ENCODE results near the gene RXRA. TPM values are rescaled to one million over a fixed set of nuclear protein-coding genes. Genes with fewer than 3 reads are reported as not detected.

RXRA gene
- total RNA-seq, 1 experiment from 2014 or later = 23.2 TPM

DNA sequence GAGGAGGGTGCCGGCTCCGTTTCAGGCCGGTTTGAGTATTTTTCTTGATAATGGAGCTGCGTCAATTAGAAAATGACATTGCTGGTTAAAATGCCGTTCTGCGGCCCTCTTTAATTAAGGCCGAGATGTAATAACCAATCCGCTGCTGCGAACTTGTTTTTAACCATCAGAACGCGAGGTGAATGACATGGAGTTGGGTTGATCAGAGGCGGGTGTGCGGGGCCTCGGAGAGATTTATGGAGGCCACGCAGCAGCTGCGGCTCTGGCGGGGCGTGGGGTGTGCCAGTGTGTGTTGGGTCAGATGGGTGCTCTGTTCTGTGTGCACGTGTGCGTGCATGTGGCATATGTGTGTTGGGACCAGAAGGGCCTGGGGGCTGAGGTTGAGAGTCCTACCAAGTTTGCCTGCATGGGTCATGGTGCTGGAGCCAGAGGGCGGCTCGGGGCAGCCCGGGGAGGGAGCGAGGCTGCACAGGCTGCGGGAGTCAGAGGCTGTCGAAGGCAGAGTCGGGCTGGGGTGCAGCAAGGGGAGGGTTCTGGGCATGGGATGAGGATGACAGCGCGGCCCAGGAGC lies 25.4 kb downstream of the RXRA start:
- Histone ChIP-seq H3K4me3 (ENCODE audit: insufficient read depth, low read depth, low read length) (no peak overlapping the region), H3K27me3 (ENCODE audit: control insufficient read depth, insufficient read depth, low read length) (no peaks in the 10 kb centered on the region), H3K36me3 (replicated peaks; ENCODE audit: control insufficient read depth, insufficient read depth, low read length) (no peaks in the 10 kb centered on the region)
- peak; percentile 68 for DNase-seq

DNA sequence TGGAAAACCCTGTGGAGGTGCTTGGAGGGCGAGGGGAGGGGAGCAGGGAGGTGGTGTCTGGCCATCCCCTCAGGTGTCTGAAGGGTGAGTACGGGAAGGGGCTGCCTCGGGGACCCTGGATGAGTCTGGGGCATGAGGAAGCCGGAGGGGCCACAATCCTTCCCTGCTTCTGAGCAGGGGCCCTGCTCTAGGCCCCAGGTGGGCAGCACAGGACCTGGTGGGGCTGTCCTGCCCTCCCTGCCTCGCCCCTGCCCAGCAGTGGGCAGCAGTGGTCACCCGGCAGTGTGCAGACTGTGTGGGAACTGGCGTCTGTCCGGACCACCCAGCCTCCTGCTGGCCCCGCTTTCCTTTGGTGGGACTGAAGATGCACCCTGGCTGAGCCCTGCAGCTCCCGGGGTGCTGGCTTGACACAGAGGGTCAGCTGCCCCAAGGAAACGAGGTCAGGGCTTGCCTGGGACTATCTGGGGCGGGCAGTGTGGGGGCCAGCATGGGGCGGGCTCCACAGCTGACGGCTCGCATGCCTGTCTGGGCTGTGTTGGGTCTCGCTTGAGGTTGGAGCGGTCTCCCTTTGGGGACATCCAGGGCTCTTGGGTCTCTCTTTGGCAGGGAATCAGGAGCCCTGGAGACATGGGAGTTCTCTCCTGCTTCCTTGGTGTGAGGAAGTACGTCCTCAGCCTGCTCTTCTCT lies 26.1 kb downstream of the RXRA start:
- Histone ChIP-seq H3K36me3 (replicated peaks; ENCODE audit: control insufficient read depth, insufficient read depth, low read length) (no peaks in the 10 kb centered on the region), H3K27me3 (ENCODE audit: control insufficient read depth, insufficient read depth, low read length) (no peaks in the 10 kb centered on the region), H3K4me3 (ENCODE audit: insufficient read depth, low read depth, low read length) (no peak overlapping the region)
- DNase-seq = peak; percentile 63

DNA sequence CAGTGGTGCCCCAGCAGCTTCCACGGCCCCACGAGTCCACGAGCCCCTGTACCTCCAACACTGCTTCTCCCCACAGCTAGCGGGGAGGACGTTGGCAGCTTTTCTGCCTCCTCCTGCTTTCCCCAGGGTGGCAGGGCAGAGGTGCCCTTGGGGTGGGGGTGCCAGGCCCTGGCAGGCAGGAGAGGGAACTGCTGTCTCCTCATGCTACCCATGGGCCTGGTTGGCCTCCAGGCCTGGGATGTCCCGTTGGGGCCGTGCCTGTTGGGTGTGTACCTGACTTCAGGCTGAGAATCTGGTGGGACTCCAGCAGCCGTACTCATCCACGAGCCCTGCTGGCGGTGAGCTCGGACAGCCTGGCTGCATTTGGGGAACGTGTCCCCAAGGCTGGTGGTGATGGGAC lies 27.3 kb downstream of the RXRA start:
- no peak for DNase-seq
- no peaks in the 10 kb centered on the region for H3K27me3 ChIP-seq (ENCODE audit: control insufficient read depth, insufficient read depth, low read length)
- no peak overlapping the region for H3K4me3 ChIP-seq (ENCODE audit: insufficient read depth, low read depth, low read length)
- no peaks in the 10 kb centered on the region for H3K36me3 ChIP-seq (replicated peaks; ENCODE audit: control insufficient read depth, insufficient read depth, low read length)

DNA sequence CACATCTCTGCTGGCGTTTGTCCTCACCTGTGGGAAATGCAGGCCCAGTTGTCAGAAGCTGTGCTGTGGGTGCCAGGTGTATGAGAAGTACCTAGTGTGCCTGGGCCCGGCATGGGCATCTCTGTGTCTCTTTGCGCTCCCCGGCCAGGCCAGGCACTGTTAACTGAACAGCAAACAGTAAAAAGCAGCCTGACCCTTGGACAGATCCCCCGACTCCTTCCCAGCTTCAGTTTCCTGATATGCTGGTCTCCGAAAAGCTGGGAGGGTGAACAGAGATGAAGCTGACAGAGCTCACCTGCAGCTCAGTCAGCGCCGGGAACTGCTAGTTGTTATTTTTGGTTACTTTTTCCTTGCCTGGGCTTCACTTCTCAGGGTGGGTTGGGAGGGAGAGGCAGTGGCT lies 28.9 kb downstream of the RXRA start:
- no peak for DNase-seq
- Histone ChIP-seq H3K36me3 (replicated peaks; ENCODE audit: control insufficient read depth, insufficient read depth, low read length) (no peaks in the 10 kb centered on the region), H3K27me3 (ENCODE audit: control insufficient read depth, insufficient read depth, low read length) (no peaks in the 10 kb centered on the region), H3K4me3 (ENCODE audit: insufficient read depth, low read depth, low read length) (no peak overlapping the region)

DNA sequence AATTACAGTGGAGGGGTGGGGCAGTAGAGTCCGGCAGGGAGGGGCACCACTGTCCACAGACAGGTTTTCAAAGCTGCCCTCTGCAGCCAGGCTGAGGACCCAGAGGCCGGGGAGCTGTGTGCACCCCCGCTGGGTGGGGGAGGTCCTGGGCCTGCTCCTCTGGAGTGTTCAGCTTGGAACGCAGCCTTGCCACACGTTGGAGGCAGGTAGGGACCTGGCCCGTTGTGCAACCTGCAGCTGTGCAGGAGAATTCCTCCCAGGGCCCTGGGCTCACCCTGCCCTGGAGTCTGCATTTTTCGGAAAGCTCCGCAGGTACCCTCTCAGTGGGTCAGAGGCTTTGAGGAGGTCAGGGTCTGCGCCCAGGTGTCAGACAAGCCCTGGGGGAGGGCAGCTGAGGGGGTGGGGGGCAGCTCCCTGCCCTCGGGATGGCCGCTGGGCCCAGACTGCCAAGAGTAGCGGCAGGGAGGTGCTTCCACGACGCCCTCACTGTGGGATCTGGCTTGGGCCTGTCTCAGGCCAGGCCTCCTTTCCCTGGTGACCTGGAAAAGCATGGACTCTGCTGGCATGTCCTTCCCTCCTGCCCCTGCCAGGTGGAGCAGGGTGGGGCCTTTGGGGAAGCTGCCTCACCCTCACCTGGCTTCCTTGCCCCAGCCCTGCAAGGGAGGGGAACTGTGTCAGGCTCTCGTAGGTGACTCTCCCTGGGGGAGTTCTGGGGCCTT lies 29.5 kb downstream of the RXRA start:
- Histone ChIP-seq H3K4me3 (ENCODE audit: insufficient read depth, low read depth, low read length) (no peak overlapping the region), H3K27me3 (ENCODE audit: control insufficient read depth, insufficient read depth, low read length) (no peaks in the 10 kb centered on the region), H3K36me3 (replicated peaks; ENCODE audit: control insufficient read depth, insufficient read depth, low read length) (no peaks in the 10 kb centered on the region)
- DNase-seq = peak; percentile 88

DNA sequence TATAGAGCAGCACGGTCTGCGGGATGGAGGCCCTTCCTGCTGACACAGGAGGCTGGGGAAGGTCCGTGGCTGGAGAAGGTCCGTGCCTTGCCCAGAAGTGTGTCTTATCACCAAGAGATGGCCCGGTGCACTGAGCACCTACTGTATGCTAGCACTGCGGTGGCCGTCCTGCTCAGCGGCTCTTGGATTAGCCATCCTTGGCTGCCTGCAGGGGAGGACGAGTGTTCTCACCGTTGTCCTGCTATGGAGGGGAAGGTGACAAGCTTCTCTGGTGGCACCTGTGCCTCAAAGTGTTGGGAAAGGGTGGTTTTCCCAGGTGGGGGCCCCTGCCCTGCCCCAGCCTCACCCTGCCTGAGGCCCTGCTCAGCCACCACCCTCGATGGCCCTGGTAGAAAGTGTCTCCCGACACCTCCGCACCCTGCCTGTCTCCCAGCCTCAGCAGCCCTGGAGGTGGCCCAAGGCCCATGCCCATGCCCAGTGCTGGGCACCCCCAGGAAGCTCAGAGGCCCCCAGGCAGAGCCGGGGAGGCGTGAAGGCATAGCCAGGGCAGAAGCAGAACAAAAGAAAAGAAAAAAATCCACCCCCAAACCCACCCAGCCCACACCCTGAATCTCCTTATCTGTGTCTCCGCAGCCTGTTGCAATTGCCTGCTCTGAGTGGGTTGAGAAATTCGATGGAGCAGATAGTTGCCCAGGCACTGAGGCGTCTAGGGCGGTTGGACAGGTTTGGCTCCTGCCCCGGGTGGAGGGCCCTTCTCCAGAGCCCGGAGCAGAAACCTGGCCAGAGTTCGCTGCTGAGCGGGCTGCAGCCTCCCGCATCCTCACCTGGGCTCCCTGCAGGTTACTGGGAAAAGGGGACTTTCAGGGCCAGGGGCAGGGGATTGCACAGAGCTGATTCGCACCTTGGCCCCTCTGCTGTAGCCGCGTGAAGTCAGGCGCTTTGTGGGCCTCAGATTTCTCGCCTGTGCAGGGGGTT lies 30.5 kb downstream of the RXRA start:
- H3K27me3 ChIP-seq (ENCODE audit: control insufficient read depth, insufficient read depth, low read length) = no peaks in the 10 kb centered on the region
- no peaks in the 10 kb centered on the region for H3K36me3 ChIP-seq (replicated peaks; ENCODE audit: control insufficient read depth, insufficient read depth, low read length)
- no peak overlapping the region for H3K4me3 ChIP-seq (ENCODE audit: insufficient read depth, low read depth, low read length)
- peak; percentile 70 for DNase-seq

DNA sequence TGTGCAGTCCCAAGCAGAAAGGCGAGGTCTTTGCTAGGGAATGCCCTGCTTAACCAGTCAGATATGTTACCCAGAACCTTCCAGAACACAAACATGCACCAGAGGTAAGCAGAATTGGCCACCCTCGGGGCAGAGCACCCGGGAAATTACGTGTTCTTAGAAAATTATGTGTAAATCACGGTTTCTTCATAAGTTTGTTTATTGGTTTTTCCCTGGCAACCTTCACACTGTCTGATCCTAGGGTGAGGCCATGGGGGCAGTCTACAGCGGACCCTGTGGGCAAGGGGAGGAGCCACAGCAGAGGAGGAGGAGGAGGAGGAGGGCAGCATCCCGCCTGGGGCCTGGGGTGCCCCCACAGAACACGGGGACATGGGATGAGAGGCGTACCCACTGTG lies 31.4 kb downstream of the RXRA start:
- Histone ChIP-seq H3K4me3 (ENCODE audit: insufficient read depth, low read depth, low read length) (no peak overlapping the region), H3K36me3 (replicated peaks; ENCODE audit: control insufficient read depth, insufficient read depth, low read length) (no peaks in the 10 kb centered on the region), H3K27me3 (ENCODE audit: control insufficient read depth, insufficient read depth, low read length) (no peaks in the 10 kb centered on the region)
- DNase-seq = no peak

DNA sequence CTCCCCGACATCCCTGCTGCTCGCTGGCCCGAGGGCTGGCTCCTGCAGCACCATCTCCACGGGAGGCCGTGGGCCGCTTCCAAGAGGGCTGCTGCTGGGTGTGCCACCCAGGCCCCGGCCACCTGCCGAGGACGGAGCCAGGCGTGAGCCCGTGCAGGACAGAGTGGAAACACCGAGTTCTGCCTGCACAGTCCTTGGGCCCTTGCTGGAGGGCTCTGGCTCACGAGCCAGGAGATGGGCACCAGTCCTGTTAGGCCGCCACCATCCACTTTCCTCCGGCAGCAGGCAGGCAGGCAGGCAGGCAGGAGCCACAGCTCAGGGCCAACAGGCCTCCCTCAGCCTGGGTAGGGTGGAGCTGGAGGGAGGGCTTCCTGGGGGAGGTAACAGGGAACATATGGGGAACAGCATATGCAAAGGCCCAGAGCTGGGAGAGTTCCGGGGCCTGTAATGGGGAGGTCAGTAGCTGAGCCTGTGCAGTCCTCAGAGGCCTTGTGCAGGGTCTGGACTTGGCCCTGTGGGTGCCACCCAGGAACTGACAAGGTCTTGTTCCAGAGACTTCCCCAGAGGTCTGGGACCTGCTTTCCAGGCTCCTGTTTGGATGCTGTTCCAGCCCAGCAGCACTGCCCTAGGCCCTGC lies 31.9 kb downstream of the RXRA start:
- no peak for DNase-seq
- Histone ChIP-seq H3K27me3 (ENCODE audit: control insufficient read depth, insufficient read depth, low read length) (no peaks in the 10 kb centered on the region), H3K4me3 (ENCODE audit: insufficient read depth, low read depth, low read length) (no peak overlapping the region), H3K36me3 (replicated peaks; ENCODE audit: control insufficient read depth, insufficient read depth, low read length) (no peaks in the 10 kb centered on the region)

DNA sequence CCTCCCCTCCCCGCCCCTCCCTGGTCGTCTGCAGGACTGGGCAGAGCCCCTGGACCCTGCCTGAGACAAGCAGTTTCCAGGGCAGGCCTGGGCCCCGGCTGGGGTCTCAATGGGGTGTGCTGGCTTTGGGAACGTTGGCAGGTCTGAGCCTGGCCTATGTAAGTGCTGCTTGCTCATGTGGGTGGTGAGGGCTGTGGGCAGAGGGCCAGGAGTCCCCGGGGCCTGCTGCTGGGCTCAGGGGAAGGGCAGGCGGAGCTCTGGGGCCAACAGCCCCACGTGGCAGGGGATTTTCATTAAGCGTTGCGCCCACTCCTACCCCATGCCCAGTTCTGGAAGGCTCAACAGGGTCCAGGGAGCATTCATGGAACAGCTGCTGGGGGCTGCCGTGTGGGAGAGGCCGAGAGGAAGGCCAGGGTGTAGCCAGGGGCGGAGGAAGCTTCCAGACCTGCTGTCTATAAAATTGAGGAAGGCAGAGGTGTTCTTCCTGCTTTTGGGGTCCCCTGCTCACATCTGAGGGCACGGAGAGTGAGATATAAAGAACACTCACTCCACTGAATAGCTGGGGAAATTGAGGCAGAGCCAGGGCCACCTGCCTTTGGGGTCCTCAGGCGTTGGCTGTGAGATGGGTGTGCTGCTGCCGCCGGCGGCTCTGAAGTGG lies 32.5 kb downstream of the RXRA start:
- H3K36me3 ChIP-seq (replicated peaks; ENCODE audit: control insufficient read depth, insufficient read depth, low read length) = no peaks in the 10 kb centered on the region
- no peak overlapping the region for H3K4me3 ChIP-seq (ENCODE audit: insufficient read depth, low read depth, low read length)
- no peaks in the 10 kb centered on the region for H3K27me3 ChIP-seq (ENCODE audit: control insufficient read depth, insufficient read depth, low read length)
- DNase-seq = peak; percentile 65

DNA sequence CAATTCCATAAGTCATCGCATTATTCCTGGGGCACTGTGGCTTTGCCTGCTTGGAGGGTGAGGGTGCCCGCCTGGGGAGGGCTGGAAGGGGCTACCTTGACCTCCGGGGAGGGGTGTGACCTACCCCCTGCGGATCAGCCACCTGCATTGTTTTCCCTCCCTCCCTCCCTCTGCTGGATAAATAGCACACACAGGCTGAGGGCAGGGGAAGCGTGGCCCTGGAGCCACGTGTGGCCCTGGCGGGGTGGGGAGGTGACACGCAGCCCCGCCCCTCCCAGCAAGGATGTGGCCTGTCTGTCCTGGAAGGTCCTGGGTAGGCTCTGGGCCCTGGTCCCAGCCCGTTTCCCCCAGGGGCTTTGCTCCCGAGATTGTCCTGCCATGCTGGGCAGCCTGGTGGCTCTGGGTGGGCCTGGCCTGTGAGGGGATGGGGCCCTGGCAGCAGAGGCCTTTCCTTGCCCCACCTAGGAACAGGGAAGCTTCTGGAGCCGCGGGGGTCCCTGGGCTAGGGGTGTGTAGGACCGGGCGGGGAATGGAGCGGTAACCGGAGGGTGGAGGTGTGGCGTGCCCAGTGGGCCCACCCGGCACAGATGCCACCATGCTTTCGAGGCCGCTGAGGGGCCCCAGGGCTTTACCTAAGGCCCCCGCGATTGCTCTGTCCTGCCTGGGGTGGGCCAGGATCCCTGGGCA lies 33.4 kb downstream of the RXRA start:
- Histone ChIP-seq H3K4me3 (ENCODE audit: insufficient read depth, low read depth, low read length) (no peak overlapping the region), H3K36me3 (replicated peaks; ENCODE audit: control insufficient read depth, insufficient read depth, low read length) (no peaks in the 10 kb centered on the region), H3K27me3 (ENCODE audit: control insufficient read depth, insufficient read depth, low read length) (no peaks in the 10 kb centered on the region)
- DNase-seq = peak; percentile 74

DNA sequence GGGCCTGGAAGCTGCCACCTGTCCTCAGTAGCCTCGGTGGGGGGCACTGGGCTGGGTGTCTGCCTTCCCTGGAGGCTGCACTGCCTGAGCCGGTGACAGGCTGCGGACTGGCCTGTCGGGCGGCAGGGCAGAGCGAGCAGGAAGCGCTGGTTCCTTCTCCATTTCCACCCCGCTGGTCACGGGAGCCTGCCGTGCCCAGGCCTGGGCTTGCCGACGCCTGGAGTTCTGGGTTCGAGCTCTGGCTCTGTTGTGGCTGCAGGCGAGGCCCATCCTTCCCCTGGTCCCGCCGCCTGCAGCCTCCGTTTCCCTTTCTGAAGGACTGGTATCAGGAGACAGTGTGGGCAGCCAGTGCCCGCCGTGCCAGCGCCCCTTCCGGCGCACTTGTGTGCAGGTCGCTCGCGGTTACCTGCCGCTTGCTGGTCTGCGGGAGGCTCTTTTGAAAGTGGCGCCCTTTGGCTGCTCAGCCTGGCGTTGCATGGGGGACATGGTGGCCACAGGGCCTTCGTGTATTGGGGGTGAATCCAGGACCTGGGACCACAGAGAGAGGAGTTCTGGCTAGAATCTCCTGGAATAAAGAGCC lies 34.0 kb downstream of the RXRA start:
- no peaks in the 10 kb centered on the region for H3K36me3 ChIP-seq (replicated peaks; ENCODE audit: control insufficient read depth, insufficient read depth, low read length)
- H3K27me3 ChIP-seq (ENCODE audit: control insufficient read depth, insufficient read depth, low read length) = no peaks in the 10 kb centered on the region
- no peak for DNase-seq
- H3K4me3 ChIP-seq (ENCODE audit: insufficient read depth, low read depth, low read length) = no peak overlapping the region

DNA sequence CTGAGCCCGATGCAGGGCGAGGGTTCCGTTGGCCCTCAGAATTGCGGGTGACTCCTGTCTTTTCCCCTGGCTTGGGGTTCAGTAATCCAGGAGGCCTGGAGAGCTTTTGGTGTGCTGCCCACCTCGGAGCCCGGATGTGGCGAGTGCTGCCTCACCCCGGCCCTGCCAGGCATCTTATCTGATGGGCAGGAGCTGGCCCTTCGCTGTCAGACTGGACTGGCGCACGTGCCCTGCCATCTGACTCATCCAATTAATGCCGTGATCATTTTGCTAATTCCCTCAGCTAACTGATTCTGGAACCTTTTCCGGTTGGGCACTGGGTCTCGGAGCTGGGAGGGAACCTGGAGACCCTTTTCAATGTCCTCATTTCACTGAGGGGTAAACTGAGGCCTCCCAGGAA lies 34.6 kb downstream of the RXRA start:
- Histone ChIP-seq H3K4me3 (ENCODE audit: insufficient read depth, low read depth, low read length) (no peak overlapping the region), H3K36me3 (replicated peaks; ENCODE audit: control insufficient read depth, insufficient read depth, low read length) (no peaks in the 10 kb centered on the region), H3K27me3 (ENCODE audit: control insufficient read depth, insufficient read depth, low read length) (no peaks in the 10 kb centered on the region)
- no peak for DNase-seq

DNA sequence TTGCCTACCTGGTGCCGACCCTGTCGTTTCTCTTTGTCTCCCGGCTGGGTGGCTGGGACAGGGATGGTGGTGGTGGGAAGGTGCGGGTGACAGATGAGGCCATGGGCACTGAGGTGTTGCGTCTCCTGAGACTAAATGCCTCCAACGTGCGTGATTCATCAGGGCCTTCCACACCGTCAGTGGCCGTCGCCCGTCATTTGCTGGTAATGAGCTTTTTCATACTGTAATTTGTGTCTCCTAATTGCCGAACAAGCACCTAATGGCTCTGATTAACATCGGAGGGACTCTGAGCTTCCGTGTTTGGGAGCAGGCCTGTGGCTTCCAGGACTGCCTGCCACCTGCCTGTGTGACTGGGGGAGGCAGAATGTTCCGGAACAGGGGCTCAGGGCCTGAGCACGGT lies 35.2 kb downstream of the RXRA start:
- no peak for DNase-seq
- Histone ChIP-seq H3K27me3 (ENCODE audit: control insufficient read depth, insufficient read depth, low read length) (no peaks in the 10 kb centered on the region), H3K36me3 (replicated peaks; ENCODE audit: control insufficient read depth, insufficient read depth, low read length) (no peaks in the 10 kb centered on the region), H3K4me3 (ENCODE audit: insufficient read depth, low read depth, low read length) (no peak overlapping the region)

Data from H7 (cell line).